BLaER1 treated with 17β-estradiol and CSF1 and Interleukin-3, amounts not matched to agents 10 nM and 100 nM (cell line): ENCODE data around the gene INPP5A.

ENCODE experiments used
- H3K27ac ChIP-seq, 11 experiments: shearing (Covaris generic); formaldehyde crosslinking; 2 replicates each; pipeline ENCODE4 v1.8.1; 2022
- H3K27me3 ChIP-seq, 11 experiments: shearing (Covaris generic); formaldehyde crosslinking; 2 replicates each; pipeline ENCODE4 v1.8.1; 2022
- H3K36me3 ChIP-seq, 11 experiments: shearing (Covaris generic); formaldehyde crosslinking; 2 replicates each; pipeline ENCODE4 v1.8.1; 2022
- H3K4me1 ChIP-seq, 10 experiments: shearing (Covaris generic); formaldehyde crosslinking; 2 replicates each; pipeline ENCODE4 v1.8.1; 2022
- H3K4me2 ChIP-seq, 11 experiments: shearing (Covaris generic); formaldehyde crosslinking; 2 replicates each; pipeline ENCODE4 v1.8.1; 2022
- H3K4me3 ChIP-seq, 10 experiments: shearing (Covaris generic); formaldehyde crosslinking; 2 replicates each; pipeline ENCODE4 v1.8.1; 2022
- H3K9ac ChIP-seq, 11 experiments: shearing (Covaris generic); formaldehyde crosslinking; 2 replicates each; pipeline ENCODE4 v1.8.1; 2022
- H3K9me3 ChIP-seq, 11 experiments: shearing (Covaris generic); formaldehyde crosslinking; replicated peaks in 1 of 11; 2 replicates each; pipeline ENCODE4 v1.8.1; 2022
- H4K20me1 ChIP-seq, 11 experiments: shearing (Covaris generic); formaldehyde crosslinking; 2 replicates each; pipeline ENCODE4 v1.8.1; 2022
- Cebpa-rat ChIP-seq, 11 experiments: shearing (Covaris generic); IDR thresholded peaks; 2 replicates each; pipeline ENCODE4 v1.8.1; 2022

Gene INPP5A

GRCh38 chr10:132826524-132827422, 289.2 kb downstream of the INPP5A start:
- peaks cover 32 to 46% (median 41%) of the 10 kb centered on the region in 11 experiments for H3K9me3 ChIP-seq
- no peak for TF ChIP-seq Cebpa-rat (IDR thresholded peaks at IDR 0.05)

GRCh38 chr10:132827423-132827789, 289.8 kb downstream of the INPP5A start:
- H3K36me3 ChIP-seq, result no peaks in the 10 kb centered on the region
- no peaks in the 10 kb centered on the region for H4K20me1 ChIP-seq
- H3K27me3 ChIP-seq, result peaks cover 0 to 4% (median 0%) of the 10 kb centered on the region in 11 experiments; a peak in 1 of 22 replicates
- H3K4me2 ChIP-seq, result no peak overlapping the region
- no peak for TF ChIP-seq Cebpa-rat (IDR thresholded peaks at IDR 0.05)
- peaks cover 27 to 40% (median 34%) of the 10 kb centered on the region in 11 experiments for H3K9me3 ChIP-seq
- no peak overlapping the region for H3K4me3 ChIP-seq
- H3K4me1 ChIP-seq, result peaks cover 0 to 3% (median 0%) of the 10 kb centered on the region in 10 experiments; a peak in 1 of 20 replicates
- H3K27ac ChIP-seq, result no peak overlapping the region
- H3K9ac ChIP-seq, result no peak overlapping the region

More at GRCh38 chr10:132826524-132827422, 289.2 kb downstream of the INPP5A start:
- H3K36me3 ChIP-seq, result no peaks in the 10 kb centered on the region
- no peak overlapping the region for H3K27ac ChIP-seq
- H4K20me1 ChIP-seq, result no peaks in the 10 kb centered on the region
- no peak overlapping the region for H3K4me2 ChIP-seq
- H3K4me1 ChIP-seq, result peaks cover 0 to 3% (median 0%) of the 10 kb centered on the region in 10 experiments; a peak in 1 of 20 replicates
- 0 out of 20 replicates have a peak overlapping the region, but pooled peaks of 1 of the 10 experiments have one; percentile 33 for H3K4me3 ChIP-seq
- H3K9ac ChIP-seq, result no peak overlapping the region
- H3K27me3 ChIP-seq, result peaks cover 0 to 4% (median 0%) of the 10 kb centered on the region in 11 experiments; a peak in 1 of 22 replicates

GRCh38 chr10:132827861-132828539, 290.4 kb downstream of the INPP5A start:
- H3K4me3 ChIP-seq, result no peak overlapping the region
- no peak overlapping the region for H3K27ac ChIP-seq
- H3K4me1 ChIP-seq, result peaks cover 0 to 6% (median 0%) of the 10 kb centered on the region in 10 experiments; a peak in 1 of 20 replicates
- H3K4me2 ChIP-seq, result no peak overlapping the region
- no peak for TF ChIP-seq Cebpa-rat (IDR thresholded peaks at IDR 0.05)
- H4K20me1 ChIP-seq, result no peaks in the 10 kb centered on the region
- peaks cover 22 to 34% (median 28%) of the 10 kb centered on the region in 11 experiments for H3K9me3 ChIP-seq
- no peaks in the 10 kb centered on the region for H3K36me3 ChIP-seq
- no peak overlapping the region for H3K9ac ChIP-seq
- peaks cover 0 to 4% (median 0%) of the 10 kb centered on the region in 11 experiments; a peak in 1 of 22 replicates for H3K27me3 ChIP-seq

- Histone ChIP-seq H3K27me3 (peaks cover 0 to 4% (median 0%) of the 10 kb centered on the region in 11 experiments; a peak in 1 of 22 replicates), H3K4me2 (no peak overlapping the region), H3K4me3 (no peak overlapping the region), H4K20me1 (no peaks in the 10 kb centered on the region), H3K27ac (no peak overlapping the region), H3K9me3 (peaks cover 22 to 31% (median 28%) of the 10 kb centered on the region in 11 experiments), H3K9ac (no peak overlapping the region), H3K36me3 (no peaks in the 10 kb centered on the region), H3K4me1 (peaks cover 0 to 6% (median 0%) of the 10 kb centered on the region in 10 experiments; a peak in 2 of 20 replicates)
- no peak for TF ChIP-seq Cebpa-rat (IDR thresholded peaks at IDR 0.05)
Measured at GRCh38 chr10:132828681-132829080, 291.1 kb downstream of the INPP5A start.

GRCh38 chr10:132829403-132829802, 291.8 kb downstream of the INPP5A start:
- peaks cover 0 to 7% (median 0%) of the 10 kb centered on the region in 10 experiments; a peak in 2 of 20 replicates for H3K4me1 ChIP-seq
- H4K20me1 ChIP-seq, result no peaks in the 10 kb centered on the region
- no peak overlapping the region for H3K4me3 ChIP-seq
- H3K27me3 ChIP-seq, result peaks cover 0 to 4% (median 0%) of the 10 kb centered on the region in 11 experiments; a peak in 1 of 22 replicates
- no peak overlapping the region for H3K27ac ChIP-seq
- H3K36me3 ChIP-seq, result no peaks in the 10 kb centered on the region
- no peak overlapping the region for H3K9ac ChIP-seq
- peaks cover 22 to 31% (median 27%) of the 10 kb centered on the region in 11 experiments for H3K9me3 ChIP-seq
- no peak overlapping the region for H3K4me2 ChIP-seq
- TF ChIP-seq Cebpa-rat (IDR thresholded peaks at IDR 0.05), result no peak

- no peak overlapping the region for H3K9ac ChIP-seq
- peaks cover 0 to 4% (median 0%) of the 10 kb centered on the region in 11 experiments; a peak in 1 of 22 replicates for H3K27me3 ChIP-seq
- H3K27ac ChIP-seq, result no peak overlapping the region
- no peaks in the 10 kb centered on the region for H3K36me3 ChIP-seq
- no peak overlapping the region for H3K4me3 ChIP-seq
- no peak overlapping the region for H3K4me2 ChIP-seq
- no peak for TF ChIP-seq Cebpa-rat (IDR thresholded peaks at IDR 0.05)
- peaks cover 0 to 2% (median 0%) of the 10 kb centered on the region in 11 experiments; a peak in 6 of 22 replicates for H3K9me3 ChIP-seq
- H4K20me1 ChIP-seq, result no peaks in the 10 kb centered on the region; a peak in 2 of 22 replicates
- peaks cover 0 to 22% (median 13%) of the 10 kb centered on the region in 10 experiments; a peak in 11 of 20 replicates for H3K4me1 ChIP-seq
Measured at GRCh38 chr10:132832186-132832969, 294.8 kb downstream of the INPP5A start.
